Nephron progenitor cell (in vitro differentiated cells): Measurements from ENCODE around the gene ZBTB34.

Experiments used
- DNase-seq: peaks from one replicate; pipeline ENCODE4 v3.0.0; 2021
- H3K27ac Mint-ChIP-seq: 2 replicates; pipeline ENCODE4 v1.8.0; 2021; ENCODE audit warnings: mild to moderate bottlenecking, moderate library complexity, mixed read lengths
- H3K27me3 Mint-ChIP-seq: 2 replicates; pipeline ENCODE4 v1.8.0; 2021; ENCODE audit warnings: mild to moderate bottlenecking, low read depth, mixed read lengths; ENCODE audit not compliant: poor library complexity
- H3K36me3 Mint-ChIP-seq: 2 replicates; pipeline ENCODE4 v1.8.0; 2021; ENCODE audit warnings: low read depth, mixed read lengths
- H3K4me1 Mint-ChIP-seq: 2 replicates; pipeline ENCODE4 v1.8.0; 2021; ENCODE audit warnings: mixed read lengths
- H3K4me3 Mint-ChIP-seq: 2 replicates; pipeline ENCODE4 v1.8.0; 2021; ENCODE audit warnings: mild to moderate bottlenecking, moderate library complexity, mixed read lengths
- H3K9me3 Mint-ChIP-seq: 2 replicates; pipeline ENCODE4 v1.8.0; 2021; ENCODE audit warnings: mild to moderate bottlenecking, moderate library complexity, mixed read lengths
- CTCF ChIP-seq: fragments of 200-600 bp; sonication (generic); IDR thresholded peaks from 2 replicates; pipeline ENCODE4 v1.5.0; 2021; ENCODE audit warnings: antibody characterized with exemption

Gene ZBTB34

GRCh38 chr9:126861707-126862103 is 1.3 kb downstream of the ZBTB34 start:
- H3K9me3 Mint-ChIP-seq: no peaks in the 10 kb centered on the region
- H3K27ac Mint-ChIP-seq: peak overlapping the region; percentile 71
- no peak for DNase-seq
- peaks cover 14% of the 10 kb centered on the region for H3K36me3 Mint-ChIP-seq
- H3K4me1 Mint-ChIP-seq: peaks cover 31% of the 10 kb centered on the region
- peaks cover 34% of the 10 kb centered on the region for H3K27me3 Mint-ChIP-seq
- TF ChIP-seq CTCF: no peak
- peak overlapping the region; percentile 87 for H3K4me3 Mint-ChIP-seq

GRCh38 chr9:126862104-126862761 is 1.8 kb downstream of the ZBTB34 start:
- Mint-ChIP-seq H3K27me3 (peaks cover 29% of the 10 kb centered on the region), H3K27ac (peak overlapping the region; percentile 88), H3K36me3 (peaks cover 19% of the 10 kb centered on the region), H3K4me3 (peak overlapping the region; percentile 87), H3K9me3 (no peaks in the 10 kb centered on the region), H3K4me1 (peaks cover 31% of the 10 kb centered on the region)
- TF ChIP-seq CTCF: no peak
- no peak for DNase-seq

- no peaks in the 10 kb centered on the region for H3K9me3 Mint-ChIP-seq
- no peak for DNase-seq
- no peak overlapping the region for H3K4me3 Mint-ChIP-seq
- no peak for TF ChIP-seq CTCF
- H3K36me3 Mint-ChIP-seq: peaks cover 37% of the 10 kb centered on the region
- peaks cover 9% of the 10 kb centered on the region for H3K27me3 Mint-ChIP-seq
- H3K4me1 Mint-ChIP-seq: peaks cover 45% of the 10 kb centered on the region
- no peak overlapping the region for H3K27ac Mint-ChIP-seq
Observed at GRCh38 chr9:126864771-126865170, 4.3 kb downstream of the ZBTB34 start.

GRCh38 chr9:126869368-126869767 is 8.9 kb downstream of the ZBTB34 start:
- Mint-ChIP-seq H3K36me3 (peaks cover 58% of the 10 kb centered on the region), H3K9me3 (no peaks in the 10 kb centered on the region), H3K4me3 (no peak overlapping the region), H3K4me1 (peaks cover 25% of the 10 kb centered on the region), H3K27ac (peak overlapping the region; percentile 36), H3K27me3 (peaks cover 7% of the 10 kb centered on the region)
- no peak for DNase-seq
- no peak for TF ChIP-seq CTCF

- no peak overlapping the region for H3K4me3 Mint-ChIP-seq
- no peak for TF ChIP-seq CTCF
- DNase-seq: no peak
- peaks cover 23% of the 10 kb centered on the region for H3K4me1 Mint-ChIP-seq
- H3K27ac Mint-ChIP-seq: peak overlapping the region; percentile 88
- peaks cover 4% of the 10 kb centered on the region for H3K27me3 Mint-ChIP-seq
- peaks cover 3% of the 10 kb centered on the region for H3K9me3 Mint-ChIP-seq
- peaks cover 51% of the 10 kb centered on the region for H3K36me3 Mint-ChIP-seq
Observed at GRCh38 chr9:126872516-126872915, 12.1 kb downstream of the ZBTB34 start.
